Measurements from ENCODE around the gene SPRYD4. TPM values are rescaled to one million over a fixed set of nuclear protein-coding genes. Genes with fewer than 3 reads are reported as not detected.
"Not testable (repeated sequence)": the region's sequence is repeated elsewhere in the genome, so short reads cannot be mapped to it uniquely, and the experiment has no call there.

The SPRYD4 gene
- total RNA-seq, 4 donors from 2014 or later: 1.1 to 3.7 (median 2.3) TPM

GRCh38 chr12:56510786-56511185, 42.4 kb downstream of the SPRYD4 start:
- H3K4me1 ChIP-seq: peaks cover 0 to 4% (median 0%) of the 10 kb centered on the region in 3 donors
- H3K36me3 ChIP-seq: no peaks in the 10 kb centered on the region
- WGBS, 2 donors (ENCODE audit: low coverage in 1 of 2): 92% methylated on average over 9 to 14 of the region's 16 CpGs
- no peak overlapping the region for H3K27ac ChIP-seq
- H3K9me3 ChIP-seq: no peaks in the 10 kb centered on the region
- TF ChIP-seq POLR2A (IDR thresholded peaks at IDR 0.05): no peak
- no peak for TF ChIP-seq POLR2AphosphoS5 (IDR thresholded peaks at IDR 0.05)
- no peak for TF ChIP-seq CTCF (IDR thresholded peaks at IDR 0.05)
- no peak for TF ChIP-seq EP300 (IDR thresholded peaks at IDR 0.05)
- ATAC-seq: no peak
- H3K4me3 ChIP-seq: no peak overlapping the region
- no peaks in the 10 kb centered on the region for H3K27me3 ChIP-seq

- H3K27ac ChIP-seq, H3K9me3 ChIP-seq, H3K4me3 ChIP-seq, H3K36me3 ChIP-seq, H3K4me1 ChIP-seq, H3K27me3 ChIP-seq: not testable (repeated sequence)
- 20 to 45% methylated on average over 2 to 4 of the region's 4 CpGs for WGBS, 2 donors (ENCODE audit: low coverage in 1 of 2)
- peak; percentile 31 for ATAC-seq
Measured at GRCh38 chr12:56514014-56514318, 45.6 kb downstream of the SPRYD4 start.

GRCh38 chr12:56517854-56518253, 49.5 kb downstream of the SPRYD4 start:
- TF ChIP-seq POLR2AphosphoS5 (IDR thresholded peaks at IDR 0.05) (no peak), EP300 (IDR thresholded peaks at IDR 0.05) (no peak), POLR2A (IDR thresholded peaks at IDR 0.05) (no peak), CTCF (IDR thresholded peaks at IDR 0.05) (no peak)
- Histone ChIP-seq H3K4me3 (no peak overlapping the region), H3K4me1 (peaks cover 0 to 34% (median 6%) of the 10 kb centered on the region in 3 donors), H3K27me3 (no peaks in the 10 kb centered on the region), H3K36me3 (no peaks in the 10 kb centered on the region), H3K27ac (no peak overlapping the region), H3K9me3 (no peaks in the 10 kb centered on the region)
- WGBS, 2 donors (ENCODE audit: low coverage in 1 of 2): 94 to 100% methylated on average over 1 to 2 of the region's 2 CpGs
- no peak for ATAC-seq

- no peak for ATAC-seq
- no peaks in the 10 kb centered on the region for H3K27me3 ChIP-seq
- peaks cover 0 to 42% (median 6%) of the 10 kb centered on the region in 3 donors for H3K4me1 ChIP-seq
- H3K36me3 ChIP-seq: no peaks in the 10 kb centered on the region
- no peak overlapping the region for H3K27ac ChIP-seq
- TF ChIP-seq EP300 (IDR thresholded peaks at IDR 0.05) (no peak), CTCF (IDR thresholded peaks at IDR 0.05) (no peak), POLR2AphosphoS5 (IDR thresholded peaks at IDR 0.05) (no peak), POLR2A (IDR thresholded peaks at IDR 0.05) (no peak)
- no peak overlapping the region for H3K4me3 ChIP-seq
- WGBS, 2 donors (ENCODE audit: low coverage in 1 of 2): 74 to 85% methylated on average over 2 of the region's 2 CpGs
- no peaks in the 10 kb centered on the region for H3K9me3 ChIP-seq
Measured at GRCh38 chr12:56518570-56518969, 50.2 kb downstream of the SPRYD4 start.

- TF ChIP-seq POLR2AphosphoS5 (IDR thresholded peaks at IDR 0.05): no peak
- no peak for TF ChIP-seq EP300 (IDR thresholded peaks at IDR 0.05)
- no peak for TF ChIP-seq POLR2A (IDR thresholded peaks at IDR 0.05)
- TF ChIP-seq CTCF (IDR thresholded peaks at IDR 0.05): no peak
- ATAC-seq: peak; percentile 41
- H3K4me3 ChIP-seq: peak overlapping the region in 1 of 2 donors; percentile 54
- H3K27ac ChIP-seq: peak overlapping the region; percentile 84 to 99 (median 90)
- H3K9me3 ChIP-seq: no peaks in the 10 kb centered on the region
- peaks cover 0 to 52% (median 13%) of the 10 kb centered on the region in 3 donors for H3K4me1 ChIP-seq
- WGBS, 2 donors (ENCODE audit: low coverage in 1 of 2): 40 to 59% methylated on average over 3 of the region's 3 CpGs
- no peaks in the 10 kb centered on the region for H3K36me3 ChIP-seq
- H3K27me3 ChIP-seq: no peaks in the 10 kb centered on the region
Measured at GRCh38 chr12:56520048-56520447, 51.7 kb downstream of the SPRYD4 start.
